ENCODE data around the gene SH2D6. TPM values are rescaled to one million over a fixed set of nuclear protein-coding genes. Genes with fewer than 3 reads are reported as not detected.

The SH2D6 gene
- total and polyA plus RNA-seq, 2 of the 8 experiments (the other 6 are each of a cell fraction or from before 2014, with no cell fraction given), result 0.42 TPM; not detected in 1

- no peak for TF ChIP-seq SP1 (IDR thresholded peaks at IDR 0.05; ENCODE audit: low read depth, low read length)
- TF ChIP-seq POLR2A (IDR thresholded peaks at IDR 0.05; ENCODE audit: control extremely low read depth in 1 of 2, low read depth in 2 of 2, low read length in 2 of 2), result no peak
- TF ChIP-seq SP4 (IDR thresholded peaks at IDR 0.05; ENCODE audit: low read length), result no peak
- TF ChIP-seq BACH1 (IDR thresholded peaks at IDR 0.05; ENCODE audit: low read length), result no peak
Observed at GRCh38 chr2:85440729-85441128, 22.2 kb downstream of the SH2D6 start (continued).

Measured in H1 (cell line).